Activated CD8-positive, alpha-beta memory T cell treated with anti-CD3 and anti-CD28 coated beads, Interleukin-2, amount 50 U/mL, for 48 hours (primary cell): ENCODE measurements around the gene DIAPH3.

Source experiments
- DNase-seq: peaks from one replicate; pipeline ENCODE4 v3.0.0-alpha.2; 2020

Gene DIAPH3

DNA sequence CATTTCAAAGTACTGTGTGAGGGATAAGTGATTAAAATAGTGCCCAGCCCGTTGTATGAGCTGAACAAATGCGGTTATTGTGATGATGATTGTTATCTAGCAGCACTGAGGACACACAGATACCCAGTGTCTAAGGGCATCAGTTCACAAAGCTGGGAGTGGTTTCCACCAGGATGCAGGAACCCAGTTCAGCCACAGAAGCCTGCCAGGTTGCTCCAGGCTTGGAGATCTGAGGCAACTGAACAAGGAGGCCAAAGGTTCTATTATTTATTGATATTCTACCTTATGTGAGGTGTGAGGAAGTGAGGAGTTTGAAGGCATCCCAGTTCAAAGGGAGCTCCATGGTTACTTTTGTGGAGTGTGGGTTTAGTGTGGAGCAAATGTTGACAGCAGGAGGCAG, 13.2 kb downstream of the DIAPH3 start:
- no peak for DNase-seq

DNA sequence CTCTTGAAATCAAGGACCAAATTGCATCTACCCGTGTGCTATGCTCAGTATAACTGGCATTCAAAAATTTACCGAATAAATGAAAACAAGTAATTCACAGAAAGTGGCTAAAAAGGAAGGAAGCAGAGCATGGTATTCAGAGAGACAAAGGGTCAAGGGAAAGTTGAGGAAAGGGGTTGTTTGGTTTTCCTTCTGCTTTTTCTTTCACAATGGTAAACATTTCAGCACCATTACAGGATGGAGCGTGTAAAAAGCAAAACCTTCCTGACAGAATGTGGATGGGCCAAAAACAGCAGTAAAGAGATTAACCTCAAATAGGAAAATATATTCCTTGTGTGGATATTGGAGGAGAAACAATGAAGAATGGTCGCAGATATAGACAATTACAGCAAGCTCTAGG, 14.8 kb downstream of the DIAPH3 start:
- DNase-seq = no peak

DNA sequence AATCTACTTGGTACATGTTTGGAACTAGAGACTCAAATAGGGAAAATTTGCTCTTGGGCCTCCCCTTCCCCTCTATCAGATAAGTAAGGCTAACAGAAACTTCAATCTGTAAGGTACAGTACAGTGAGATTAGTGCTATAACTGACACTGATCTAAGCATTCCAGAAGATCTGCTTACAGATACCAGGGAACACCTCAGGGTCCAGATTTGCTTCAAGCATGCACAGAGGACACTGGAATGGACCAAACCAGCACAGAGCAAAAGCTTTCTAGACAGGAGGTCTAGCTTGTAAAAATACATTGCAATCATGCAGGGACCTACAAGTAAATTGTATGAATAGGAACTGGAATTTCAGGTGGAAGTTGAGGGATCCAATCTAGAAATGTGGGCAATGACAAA, 16.4 kb downstream of the DIAPH3 start:
- no peak for DNase-seq

DNA sequence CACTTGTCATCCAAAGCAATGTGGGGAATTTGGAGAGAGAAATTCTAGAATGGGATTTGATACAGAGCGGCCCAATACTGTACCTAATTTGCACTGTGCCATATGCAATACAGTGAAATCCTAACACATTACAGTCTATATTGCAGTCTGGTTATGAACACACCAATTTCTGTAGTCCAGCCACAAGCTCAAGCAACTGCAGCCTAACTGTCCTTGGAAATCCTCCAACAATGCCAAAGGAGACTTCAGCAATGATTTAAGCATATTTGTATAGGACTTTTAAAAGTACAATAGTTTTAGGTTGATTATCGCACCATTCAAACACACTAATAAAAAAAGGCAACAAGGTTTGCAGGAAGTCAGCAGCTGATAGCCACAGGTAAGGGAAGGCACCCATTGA, 17.3 kb downstream of the DIAPH3 start:
- DNase-seq = no peak

DNA sequence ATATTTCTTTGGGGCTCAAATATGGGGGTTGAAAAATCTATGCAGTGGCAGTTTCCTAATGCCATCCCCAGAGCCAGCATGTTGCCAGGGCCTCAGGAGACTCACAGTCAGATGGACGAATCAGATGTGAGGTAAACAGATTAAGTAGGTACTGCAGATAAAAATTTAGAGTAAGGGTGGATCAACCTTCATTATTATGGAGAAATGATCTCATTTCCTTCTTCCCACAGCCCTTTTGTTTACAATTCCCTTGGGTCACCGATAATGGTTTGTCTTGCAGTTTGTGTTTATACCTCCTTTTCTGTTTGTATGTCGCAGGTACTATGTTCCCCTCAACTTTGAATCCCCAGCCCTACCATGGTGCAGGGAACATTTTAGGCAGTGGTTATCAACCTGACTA, 20.0 kb downstream of the DIAPH3 start:
- DNase-seq = no peak

DNA sequence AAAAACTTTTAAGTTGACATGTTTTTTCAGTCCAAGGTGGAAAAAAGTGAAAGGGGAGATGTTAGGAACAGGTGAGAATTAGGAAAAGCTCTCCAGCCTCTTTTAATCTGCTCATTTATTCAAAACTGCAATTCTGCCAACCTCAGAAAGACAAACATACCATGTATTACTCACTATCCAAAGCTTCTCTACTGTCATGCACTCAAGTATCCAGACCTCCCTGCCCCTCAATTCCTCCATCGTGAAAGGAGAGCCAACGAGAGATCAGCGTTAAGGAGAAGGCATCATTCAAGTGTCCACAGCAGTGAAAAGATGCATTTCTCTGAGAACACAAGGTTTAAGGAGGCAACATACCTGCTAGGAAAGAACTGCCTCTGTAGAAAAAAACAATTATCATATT, 24.5 kb downstream of the DIAPH3 start:
- no peak for DNase-seq

DNA sequence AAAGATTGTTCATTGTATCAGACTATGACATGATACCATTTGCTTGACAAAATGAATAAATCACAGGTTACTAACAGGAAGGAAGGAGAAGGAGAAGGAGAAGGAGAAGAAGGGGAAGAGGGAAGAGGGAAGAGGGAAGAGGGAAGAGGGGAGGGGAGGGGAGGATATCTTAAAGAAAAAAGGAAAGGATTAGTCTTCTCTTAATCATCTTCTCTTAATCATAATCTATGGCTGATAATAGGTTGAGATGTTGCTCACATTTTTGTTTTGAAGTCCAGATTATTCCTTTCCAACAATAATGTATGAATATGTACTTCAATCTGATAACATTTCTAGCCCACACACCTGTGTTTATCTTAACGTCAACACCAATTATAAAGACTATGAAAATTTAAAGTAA, 25.1 kb downstream of the DIAPH3 start:
- no peak for DNase-seq

DNA sequence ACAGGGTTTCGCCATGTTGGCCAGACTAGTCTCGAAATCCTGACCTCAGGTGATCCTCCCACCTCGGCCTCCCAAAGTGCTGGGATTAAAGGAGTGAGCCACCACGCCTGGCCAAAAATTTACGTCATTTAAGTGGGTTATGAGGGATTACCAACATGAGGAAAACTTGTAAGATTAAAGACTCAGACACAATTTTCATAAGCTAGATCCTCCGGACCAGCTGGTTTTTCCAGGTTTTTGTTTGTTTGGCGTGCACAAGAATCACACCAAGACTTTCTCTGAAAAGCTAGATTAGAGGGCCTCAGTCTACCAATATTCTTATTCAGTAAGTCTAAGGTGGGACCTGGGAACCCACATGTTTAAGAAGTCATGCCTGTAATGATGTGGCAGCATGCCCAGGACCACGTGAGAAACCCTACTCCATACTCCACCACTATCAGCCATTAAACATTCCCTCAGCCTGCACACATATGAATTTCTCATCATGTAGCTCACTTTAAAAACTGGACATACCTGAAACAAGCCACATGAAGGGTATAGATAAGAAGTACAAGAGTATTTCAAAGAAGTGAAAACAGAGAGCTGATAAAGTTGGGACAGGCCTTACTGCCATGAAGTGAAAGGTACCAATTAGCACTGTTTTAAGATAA, 25.7 kb downstream of the DIAPH3 start:
- DNase-seq = no peak

DNA sequence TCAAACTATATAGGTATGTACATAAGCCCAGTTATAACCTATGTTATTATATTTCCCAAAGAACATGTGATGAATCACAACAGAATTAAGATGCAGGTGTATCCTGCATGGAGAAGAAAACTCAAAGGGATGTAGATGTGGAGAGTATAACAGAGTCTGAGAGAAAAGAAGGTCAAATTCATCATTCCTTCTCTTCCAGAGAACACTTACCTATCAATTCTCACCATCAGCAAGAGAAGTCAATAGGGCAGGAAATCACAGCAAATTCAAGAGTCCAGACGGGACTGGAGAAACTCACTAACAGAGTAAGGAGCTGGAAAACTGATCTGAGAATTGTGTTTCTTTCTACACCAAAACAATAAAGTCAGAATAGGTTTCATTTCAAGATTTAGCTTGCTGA, 28.4 kb downstream of the DIAPH3 start:
- no peak for DNase-seq

DNA sequence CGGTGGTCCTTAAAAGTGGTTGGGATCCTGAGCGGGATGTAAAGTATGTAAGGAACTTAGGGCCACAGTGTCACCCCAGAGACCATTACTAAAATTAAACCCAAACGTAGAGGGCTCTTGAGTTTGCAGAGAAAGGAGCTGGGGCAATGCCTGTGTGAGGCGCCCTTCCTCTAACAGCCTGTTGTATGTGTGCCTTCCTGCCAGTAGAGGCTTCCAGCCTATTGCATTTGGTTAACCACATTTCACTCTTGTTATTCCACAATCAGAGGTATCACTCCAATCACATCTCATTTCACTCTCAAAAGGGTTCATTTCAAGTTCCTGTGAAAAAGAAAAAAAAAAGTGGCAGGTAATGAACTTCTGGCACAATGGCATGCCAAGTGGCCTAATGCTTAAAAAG, 29.4 kb downstream of the DIAPH3 start:
- no peak for DNase-seq

DNA sequence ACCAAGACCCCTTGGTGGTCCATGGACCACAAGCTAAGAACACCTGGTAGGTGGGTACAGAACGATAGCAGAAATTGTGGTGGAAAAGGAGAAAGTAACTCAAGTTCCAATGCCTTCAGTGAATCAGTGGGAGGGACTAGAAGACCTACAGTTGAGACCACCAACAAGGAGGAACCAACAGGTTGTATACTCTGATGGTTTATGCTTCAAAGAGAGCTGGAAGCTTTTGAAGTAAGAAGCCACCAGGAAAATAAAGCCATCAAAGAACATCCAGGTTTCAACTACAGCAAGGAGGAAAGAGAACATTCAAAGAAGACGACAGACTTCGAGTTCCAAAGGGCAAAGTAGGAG, 42.4 kb downstream of the DIAPH3 start:
- DNase-seq = no peak

DNA sequence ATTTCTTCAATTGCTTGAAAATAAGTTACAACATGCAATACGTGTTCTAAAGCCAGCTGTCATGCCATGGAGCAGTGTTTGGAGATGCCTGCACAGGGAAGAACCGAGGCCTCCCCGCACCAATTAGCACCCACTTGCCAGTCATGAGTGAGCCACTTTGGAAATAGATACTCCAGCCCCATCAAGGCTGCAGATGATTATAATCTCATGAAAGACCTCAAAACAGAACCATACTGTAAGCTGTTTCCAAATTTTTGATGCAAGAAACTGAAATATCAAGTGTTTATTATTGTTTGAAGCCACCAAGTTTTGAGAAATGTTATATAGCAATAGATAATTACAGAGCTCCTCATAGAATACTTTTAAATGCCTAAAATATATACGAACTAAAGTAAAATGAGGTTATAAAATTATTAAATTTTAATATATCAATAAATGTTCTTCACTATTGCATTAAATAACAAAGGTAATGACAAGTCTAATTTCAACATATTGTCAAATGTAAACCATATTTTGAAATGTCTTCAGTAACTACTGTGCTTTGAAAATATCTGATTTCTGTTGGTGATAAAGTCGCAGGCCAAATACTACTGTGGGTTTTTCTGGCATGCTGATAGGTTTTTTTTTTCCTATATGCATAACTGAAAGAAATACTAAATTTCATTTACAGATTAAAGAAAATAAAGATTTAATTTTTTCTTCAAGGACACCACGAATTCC, 43.0 kb downstream of the DIAPH3 start:
- DNase-seq = no peak

DNA sequence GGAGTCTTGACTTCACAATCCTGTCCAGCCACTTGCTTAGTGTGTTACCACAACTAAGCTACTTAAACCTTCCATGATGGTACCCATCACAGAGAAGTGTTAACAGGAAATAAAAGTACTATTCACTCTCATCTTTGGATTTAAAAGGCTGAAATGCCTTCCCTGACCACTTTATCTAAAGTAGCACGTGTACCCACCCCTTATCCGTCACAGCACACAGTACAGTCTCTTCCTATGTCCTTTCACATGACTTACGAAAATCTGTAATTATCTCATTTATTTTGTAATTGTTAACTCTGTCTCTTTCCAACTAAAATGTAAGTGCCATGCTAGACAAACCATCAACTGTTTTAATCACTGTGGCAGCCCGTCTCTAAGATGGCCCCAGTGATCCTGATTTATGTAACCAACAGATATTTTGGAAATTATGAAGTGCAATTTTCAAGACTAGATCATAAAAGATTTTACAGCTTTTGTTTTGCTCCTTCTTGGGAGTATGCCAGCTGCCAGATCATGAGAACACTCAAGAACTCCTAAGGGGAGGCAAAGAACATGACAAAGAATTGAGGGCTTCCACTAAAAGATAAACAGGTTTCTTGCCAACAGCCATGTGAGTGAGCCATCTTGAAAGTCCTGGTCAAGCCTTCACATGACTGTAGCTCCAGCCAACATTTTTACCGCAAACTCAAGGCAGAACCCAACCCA, 44.9 kb downstream of the DIAPH3 start:
- no peak for DNase-seq

DNA sequence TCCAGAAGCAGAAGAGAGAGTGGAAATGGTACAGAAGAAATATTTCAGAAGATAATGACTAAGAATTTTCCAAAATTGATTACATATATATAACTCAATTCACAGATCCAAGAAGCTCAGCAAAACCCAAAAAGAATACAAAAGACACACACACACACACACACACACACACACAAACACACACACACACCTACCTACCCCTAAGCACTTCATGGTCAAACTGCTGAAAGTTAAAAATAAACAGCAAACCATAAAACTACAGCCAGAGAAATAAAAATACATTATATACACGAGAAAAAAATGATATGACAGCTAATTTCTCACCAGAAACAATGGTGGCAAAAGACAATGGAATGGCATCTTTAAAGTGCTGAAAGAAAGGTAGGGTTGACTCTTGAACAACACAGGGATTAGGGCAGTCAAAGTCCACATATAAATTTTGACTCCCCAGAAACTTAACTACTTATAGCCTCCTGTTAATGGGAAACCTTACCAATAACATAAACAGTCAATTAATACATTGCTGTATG, 49.2 kb downstream of the DIAPH3 start:
- DNase-seq = no peak

DNA sequence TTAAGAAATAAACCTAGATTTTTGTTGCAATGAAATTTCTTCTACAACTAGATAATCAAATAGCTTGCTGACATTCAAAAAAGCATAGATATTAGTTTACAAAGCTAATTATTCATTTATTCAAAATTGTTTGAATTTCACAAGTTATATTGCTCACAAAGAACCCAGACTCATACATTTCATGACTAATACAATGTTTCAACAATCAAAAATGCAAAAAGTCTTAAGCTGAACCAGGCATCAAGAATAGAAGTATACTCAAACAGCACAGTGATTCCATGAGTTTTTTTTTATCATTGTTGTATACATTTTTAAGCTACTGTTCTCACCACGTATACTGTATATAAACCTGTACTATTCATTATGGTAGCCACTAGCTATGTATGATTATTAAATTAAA, 51.0 kb downstream of the DIAPH3 start:
- DNase-seq = no peak

DNA sequence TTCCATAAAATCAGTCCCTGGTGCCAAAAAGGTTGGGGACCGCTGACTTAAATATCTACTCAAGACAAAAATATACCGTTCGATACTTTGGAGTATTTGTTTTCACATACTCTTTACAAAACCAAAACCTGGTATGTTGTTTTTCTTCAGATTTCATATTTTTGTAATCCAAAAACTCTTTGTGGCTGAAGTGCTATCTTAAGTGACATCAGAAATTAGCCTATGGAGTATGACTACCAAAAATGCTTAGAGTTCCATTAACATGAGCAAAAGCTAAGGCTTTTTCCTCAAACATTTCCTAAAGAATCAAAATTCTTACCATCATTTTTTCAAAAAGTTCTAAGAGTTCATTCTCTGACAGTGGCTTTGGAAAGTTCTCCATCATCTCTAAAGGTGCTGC, 52.0 kb downstream of the DIAPH3 start:
- no peak for DNase-seq

DNA sequence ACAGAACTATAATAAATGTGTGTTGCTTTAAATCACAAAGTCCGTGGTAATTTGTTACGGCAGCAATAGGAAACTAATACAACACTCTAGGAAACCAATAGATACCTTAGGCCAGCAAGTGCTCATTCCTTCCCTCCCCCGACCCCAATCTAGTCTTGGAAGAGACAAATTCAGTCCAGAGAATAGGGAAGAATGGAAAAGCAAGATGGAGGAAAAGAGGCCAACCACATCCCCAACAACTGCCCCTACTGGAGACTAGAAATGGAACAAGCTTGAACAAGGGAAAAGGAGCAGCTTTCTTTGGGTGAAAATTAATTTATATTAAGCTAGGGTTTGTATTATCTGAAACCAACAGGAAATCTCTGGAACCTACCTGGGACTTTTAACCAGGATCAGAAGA, 54.4 kb downstream of the DIAPH3 start:
- no peak for DNase-seq

DNA sequence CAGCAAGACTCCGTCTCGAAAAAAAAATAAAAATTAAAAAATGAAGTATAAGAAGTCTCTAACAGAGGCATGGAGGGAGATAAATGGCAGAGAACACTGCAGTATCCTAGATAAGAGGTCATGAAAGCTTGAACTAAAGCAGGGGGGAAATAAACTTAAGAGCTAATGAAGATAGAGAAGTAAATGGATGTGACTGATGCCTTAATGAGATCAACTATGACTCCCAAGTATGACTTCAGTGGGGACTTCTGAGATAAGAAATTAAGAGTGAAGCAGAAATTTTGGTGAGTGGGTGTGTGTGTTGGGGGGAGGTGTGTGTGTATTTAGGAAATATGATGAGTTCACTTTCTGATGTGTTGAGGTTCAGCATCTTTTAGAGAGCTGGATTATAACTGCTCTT, 55.1 kb downstream of the DIAPH3 start:
- DNase-seq = no peak

DNA sequence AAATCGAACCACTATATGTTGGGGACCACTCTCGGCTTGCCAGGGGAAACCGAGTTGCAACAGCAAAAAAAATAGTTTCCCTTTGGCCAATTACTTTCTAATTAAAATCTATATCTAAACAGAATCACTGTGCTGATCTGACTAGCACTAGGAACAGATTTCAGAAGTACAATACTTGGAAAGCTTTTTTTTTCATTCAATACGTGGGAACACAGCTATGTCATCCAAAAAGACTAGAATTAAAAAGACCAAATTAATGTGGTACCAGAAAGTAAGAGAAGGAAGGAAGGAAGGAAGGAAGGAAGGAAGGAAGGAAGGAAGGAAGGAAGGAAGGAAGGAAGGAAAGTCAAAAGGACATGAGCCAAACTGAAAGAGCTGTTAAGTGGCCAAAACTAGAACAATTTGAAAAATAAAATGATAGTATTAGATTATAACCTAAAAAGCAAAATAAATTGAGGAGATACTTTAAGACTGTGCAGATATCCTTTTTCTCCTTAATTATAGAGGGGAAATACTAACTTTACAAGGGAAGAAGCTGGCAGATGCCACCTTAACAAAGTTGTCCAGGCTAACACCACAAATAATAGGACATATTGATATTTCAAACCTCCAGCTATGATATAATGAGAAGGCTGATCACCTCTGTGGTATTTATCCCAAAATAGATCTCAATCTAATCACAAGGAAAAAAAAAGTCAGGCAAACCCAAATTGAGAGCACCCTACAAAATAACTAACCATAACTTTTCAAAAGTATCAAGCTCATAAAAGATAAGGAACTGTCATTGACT, 63.9 kb downstream of the DIAPH3 start:
- DNase-seq = no peak

DNA sequence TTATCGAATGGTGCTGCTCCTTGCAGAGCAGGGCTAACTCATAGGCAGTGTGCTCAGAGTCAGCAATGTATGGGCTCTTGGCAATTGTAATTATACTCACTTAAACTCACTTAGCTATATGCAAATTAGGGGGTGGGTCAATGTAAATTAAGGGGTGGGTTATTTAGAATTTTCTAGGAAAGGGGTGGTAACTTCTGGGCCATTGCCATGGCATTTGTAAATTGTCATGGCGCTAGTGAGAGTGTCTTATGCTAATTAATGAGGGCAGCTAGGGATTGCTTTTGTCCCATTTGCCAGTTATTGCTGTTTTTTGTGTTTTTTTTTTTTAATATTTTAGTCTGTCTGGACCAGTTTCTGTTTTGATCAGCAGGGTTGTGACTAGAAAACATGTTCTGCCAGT, 68.4 kb downstream of the DIAPH3 start:
- no peak for DNase-seq

DNA sequence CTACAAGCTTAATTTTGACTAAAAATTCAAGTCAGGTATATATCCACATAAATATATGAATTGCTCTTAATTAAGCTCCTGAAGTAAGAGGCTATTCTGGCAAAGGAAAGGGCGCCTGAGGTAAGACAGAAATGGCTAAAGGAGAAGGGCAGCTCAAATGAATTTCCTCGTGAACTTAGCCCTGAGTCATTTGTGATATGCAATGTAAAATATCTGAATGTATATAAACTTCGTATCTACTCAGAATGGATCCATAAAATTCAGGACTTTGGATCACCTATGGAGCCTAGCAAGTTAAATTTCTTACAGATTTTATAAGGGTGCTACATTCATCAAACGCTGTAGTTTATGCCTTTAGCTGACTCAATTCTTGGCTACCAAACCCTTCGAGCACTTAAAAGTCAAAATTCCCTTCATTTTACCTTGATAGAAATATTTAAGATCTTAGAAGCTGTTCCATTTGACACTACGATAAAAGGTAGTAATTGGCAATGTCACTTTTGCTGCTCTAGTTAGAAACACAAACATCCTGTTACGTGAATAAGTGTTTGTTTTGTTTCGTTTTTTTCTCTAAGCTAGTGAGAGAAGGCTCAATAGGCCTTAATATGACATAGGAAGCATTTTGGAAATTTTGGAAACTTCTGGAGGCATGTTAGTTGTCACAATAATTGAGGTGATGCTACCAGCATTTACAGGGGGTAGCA, 69.2 kb downstream of the DIAPH3 start:
- DNase-seq = no peak

DNA sequence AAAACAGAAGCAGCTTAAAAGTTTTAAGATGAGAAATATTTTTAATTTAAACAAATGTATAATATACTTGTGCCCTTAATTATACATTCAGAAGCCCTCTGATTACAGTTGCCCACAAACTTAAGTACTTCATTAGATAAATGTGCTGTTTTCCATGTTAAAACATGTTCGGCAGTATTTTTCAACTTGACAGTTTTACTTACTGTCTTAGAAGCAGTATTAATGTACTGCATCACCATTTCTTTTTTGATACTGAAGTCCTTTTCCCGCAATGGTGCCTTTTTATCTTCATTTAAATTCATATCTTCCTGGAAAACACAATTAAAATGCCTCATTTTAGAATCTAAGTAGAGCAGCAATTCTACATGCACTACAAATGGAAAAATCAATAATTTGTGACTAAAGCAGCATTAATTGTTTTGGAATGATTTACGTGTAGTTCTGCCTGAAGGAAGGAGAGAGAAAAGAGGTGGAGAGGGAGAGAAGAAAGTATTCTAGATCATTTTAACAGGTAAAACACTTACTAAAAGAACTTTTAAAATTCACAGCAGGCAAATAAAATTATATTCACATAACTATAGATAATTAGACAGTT, 70.2 kb downstream of the DIAPH3 start:
- no peak for DNase-seq
